ENCODE results near the gene TRAPPC12.

Gene TRAPPC12

DNA sequence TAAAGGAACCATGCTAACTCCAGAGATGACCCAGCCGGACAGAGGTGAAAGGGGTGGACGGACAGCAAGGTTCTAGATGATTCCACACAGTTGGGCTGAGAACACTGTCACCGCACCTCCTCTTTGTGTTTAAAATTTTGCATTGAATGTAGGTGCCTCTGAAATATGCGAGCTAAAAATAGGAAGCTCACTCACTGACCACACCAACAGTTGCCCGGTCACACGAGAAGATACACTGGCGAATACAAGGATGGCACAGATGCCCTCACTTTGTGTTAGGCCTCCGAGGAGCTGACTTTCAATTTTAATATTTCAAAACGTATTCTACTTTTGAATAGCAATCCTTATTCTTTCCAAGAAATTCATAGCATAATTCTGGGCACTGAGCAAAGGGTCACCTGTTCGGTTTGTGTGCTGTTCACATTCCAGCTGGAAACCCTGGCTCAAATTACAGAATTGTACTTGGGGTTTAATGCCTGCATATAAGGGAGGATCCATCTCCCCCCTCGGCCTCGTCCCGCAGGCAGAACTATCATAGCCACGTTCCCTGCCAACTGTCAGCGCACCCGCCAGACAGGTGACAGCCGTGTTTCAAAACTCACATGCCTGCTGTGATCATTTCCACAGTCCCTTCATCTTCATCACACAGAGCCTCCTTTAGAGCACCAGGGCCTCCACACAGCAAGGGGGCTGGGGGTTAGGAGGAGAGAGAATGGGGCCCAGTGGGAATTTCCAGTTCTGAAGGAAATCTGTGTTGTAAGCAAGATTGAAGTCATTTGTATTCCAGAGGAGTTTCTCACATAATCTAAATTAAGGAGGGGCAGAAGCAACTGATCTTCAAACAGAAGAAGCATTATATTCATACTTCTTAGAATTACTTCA lies 91.6 kb downstream of the TRAPPC12 start:
- no peak for DNase-seq

DNA sequence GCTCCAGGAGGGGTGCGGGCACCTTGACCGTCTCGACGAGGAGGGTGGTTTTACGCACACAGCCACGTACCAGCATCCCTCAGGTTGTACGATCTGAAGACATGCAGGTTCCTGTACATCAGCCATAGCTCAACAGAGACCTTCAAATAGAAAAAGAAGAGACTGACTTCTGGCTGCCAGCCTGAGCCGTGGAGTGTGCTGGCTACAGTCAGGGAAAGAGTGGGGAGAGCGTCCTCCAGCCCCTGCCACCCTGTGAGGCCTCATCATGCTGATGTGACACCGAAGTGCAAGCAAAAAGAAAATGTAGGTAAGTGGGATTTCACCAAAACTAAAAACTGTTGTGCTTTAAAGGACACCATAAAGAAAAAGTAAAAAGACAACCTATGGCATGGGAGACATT lies 92.8 kb downstream of the TRAPPC12 start:
- no peak for DNase-seq

- DNase-seq: no peak
These were observed 93.5 kb downstream of the TRAPPC12 start for GRCh38 chr2:3472966-3473365.

GRCh38 chr2:3475771-3476170 lies 96.3 kb downstream of the TRAPPC12 start:
- DNase-seq: no peak

- no peak for DNase-seq
These were observed 97.0 kb downstream of the TRAPPC12 start for GRCh38 chr2:3476321-3476984.

- DNase-seq: no peak
These were observed 97.5 kb downstream of the TRAPPC12 start for GRCh38 chr2:3476985-3477327.

DNA sequence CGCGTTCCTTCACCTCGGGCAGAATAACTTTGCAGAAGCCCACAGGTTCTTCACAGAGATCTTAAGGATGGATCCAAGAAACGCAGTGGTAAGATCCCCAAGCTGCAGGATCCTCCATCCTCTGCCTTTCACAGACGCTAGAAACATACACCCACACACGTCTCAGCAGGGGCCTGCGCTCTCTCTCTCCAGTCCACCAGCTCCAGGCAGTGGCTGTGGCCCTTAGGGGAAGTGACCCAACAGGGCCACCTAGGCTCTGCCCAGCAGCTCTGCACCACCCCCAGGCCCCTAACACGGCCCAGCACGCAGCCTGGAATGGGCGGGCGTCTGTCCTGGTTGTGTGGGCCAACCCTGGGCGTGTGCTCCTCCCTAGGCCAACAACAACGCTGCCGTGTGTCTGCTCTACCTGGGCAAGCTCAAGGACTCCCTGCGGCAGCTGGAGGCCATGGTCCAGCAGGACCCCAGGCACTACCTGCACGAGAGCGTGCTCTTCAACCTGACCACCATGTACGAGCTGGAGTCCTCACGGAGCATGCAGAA lies 99.4 kb downstream of the TRAPPC12 start:
- DNase-seq: no peak

GRCh38 chr2:3479430-3480320 lies 100.2 kb downstream of the TRAPPC12 start:
- DNase-seq: no peak

GRCh38 chr2:3480352-3481010 lies 101.0 kb downstream of the TRAPPC12 start:
- DNase-seq: no peak

- no peak for DNase-seq
These were observed 101.5 kb downstream of the TRAPPC12 start for GRCh38 chr2:3481011-3481400.

- no peak for DNase-seq
These were observed 102.4 kb downstream of the TRAPPC12 start for GRCh38 chr2:3481736-3482362.

- no peak for DNase-seq
These were observed 102.9 kb downstream of the TRAPPC12 start for GRCh38 chr2:3482363-3482821.

GRCh38 chr2:3483227-3483985 lies 103.9 kb downstream of the TRAPPC12 start:
- no peak for DNase-seq

DNA sequence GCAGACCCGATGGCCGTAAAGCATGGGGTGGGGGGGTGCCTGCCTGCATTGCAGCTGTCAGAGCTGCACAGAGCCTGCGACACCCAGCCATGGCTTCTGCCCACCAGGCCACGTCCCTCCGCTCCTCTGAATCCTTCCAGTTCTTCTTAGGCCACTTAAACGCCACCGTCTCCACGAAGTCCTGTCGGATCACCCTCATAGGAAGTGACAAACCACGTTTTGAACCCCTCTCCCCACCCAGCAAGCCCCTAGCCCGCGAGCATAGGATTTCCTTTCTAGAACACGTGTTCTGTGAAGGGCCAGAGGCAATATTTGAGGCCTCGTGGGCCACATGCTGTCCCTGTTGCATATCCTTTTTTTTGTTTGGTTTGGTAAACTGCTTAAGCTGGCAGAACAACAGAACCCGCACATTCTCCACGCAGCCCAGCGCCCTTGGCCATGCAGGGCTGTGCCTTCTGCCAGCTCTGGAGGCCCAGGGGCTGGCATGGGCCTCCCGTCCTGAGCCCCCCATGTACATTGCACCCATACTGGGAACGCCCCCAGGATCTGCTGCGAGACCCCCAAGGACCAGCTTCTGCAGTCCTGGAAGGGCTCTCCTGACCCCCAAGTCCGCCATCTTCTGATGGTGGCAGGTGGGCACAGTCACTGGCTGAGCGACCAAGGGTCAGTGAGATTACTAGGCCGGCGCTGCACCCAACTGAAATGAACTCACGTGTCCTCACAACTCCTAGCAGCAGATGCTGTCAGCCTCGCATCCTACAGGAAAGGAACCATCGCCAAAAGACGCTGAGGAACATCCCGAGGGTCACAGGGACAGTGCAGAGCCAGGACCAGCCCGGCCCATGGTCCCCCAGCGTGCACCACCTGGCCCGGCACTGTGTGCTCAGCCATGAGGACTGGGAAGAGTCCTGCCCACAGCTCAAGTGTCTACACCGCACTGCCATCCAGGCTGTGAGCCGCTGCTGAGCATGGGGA lies 104.8 kb downstream of the TRAPPC12 start:
- no peak for DNase-seq

DNA sequence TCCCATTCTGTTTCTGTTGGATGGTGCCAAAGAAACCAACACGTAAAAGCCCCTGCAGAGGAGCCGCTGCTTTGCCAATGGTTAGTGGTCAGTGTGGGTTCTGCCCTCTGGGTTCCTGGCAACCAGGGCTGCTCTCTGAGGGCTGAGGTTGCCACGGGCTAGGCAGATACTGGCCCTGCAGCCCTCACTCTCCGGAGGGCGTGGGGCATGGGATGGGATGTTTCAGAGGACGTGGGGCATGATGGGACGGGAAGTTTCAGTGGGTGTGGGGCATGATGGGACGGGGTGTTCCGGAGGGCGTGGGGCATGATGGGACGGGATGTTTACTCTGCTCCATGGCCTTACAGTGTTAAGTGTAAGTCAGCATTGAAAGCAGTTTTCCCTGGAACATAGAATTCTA lies 105.7 kb downstream of the TRAPPC12 start:
- DNase-seq: no peak

- DNase-seq: no peak
These were observed 106.8 kb downstream of the TRAPPC12 start for GRCh38 chr2:3486047-3487027.

DNA sequence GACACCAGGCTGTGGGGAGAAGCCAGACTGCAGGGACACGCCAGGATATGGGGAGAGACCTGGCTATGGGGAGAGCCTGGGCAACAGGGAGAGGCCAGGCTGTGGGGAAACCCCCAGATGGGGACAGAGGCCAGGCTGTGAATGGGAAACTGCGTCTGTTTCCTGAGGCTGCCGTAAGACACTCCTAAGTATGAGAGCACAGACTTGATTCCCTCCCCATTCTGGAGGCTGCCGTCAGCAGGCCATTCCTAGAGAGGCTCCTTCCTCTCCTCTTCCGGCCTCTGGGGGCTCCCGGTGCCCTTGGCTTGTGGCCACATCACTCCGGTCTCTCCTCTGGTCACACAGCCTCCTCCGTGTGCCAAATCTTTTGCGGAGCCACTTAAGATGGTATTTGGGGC lies 107.5 kb downstream of the TRAPPC12 start:
- DNase-seq: no peak

DNA sequence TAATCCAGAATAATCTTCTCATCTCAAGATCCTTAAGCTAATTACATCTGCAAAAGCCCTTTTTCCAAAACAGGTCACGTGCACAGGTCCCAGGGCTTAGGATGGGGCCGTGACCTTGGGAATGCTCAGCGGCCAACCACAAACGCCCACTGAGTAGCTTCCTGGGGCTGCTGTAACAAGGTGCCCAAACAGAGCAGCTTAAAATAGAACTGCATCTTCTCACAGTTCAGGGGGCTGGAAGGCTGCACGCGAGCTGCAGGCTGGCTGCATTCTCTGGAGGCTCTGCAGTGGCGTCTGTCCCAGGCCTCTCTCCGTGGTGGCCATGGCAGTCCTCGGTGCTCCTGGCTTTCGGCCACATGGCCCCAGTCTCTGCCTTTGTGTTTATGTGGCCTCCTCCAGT lies 107.9 kb downstream of the TRAPPC12 start:
- DNase-seq: no peak

DNA sequence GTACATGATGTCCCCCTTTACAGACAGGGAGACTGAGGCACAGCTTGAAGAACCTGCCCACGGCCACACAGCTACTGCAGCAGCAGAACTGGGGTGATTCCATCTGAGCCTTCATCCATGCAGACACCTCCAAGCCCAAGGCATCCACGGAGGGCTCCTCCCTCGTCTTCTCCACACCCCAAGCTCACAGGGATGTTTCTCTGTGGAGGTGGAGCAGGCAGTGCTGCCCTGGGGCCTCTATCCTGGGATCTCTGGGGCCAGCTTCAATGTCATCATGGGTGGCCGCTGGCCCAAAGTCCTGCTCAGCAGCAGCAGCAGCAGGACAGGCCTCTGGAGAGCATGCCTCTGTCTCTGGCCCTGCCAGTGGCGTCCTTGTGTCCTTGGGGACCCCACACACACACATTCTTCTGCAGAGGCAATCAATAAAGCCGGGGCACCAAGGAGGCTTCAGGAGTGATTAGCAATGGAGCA lies 108.6 kb downstream of the TRAPPC12 start:
- DNase-seq: no peak
